HepG2 (cell line): ENCODE results near the gene TMEM222. TPM values are rescaled to one million over a fixed set of nuclear protein-coding genes. Genes with fewer than 3 reads are reported as not detected.

ENCODE experiments used
- FOXO4 ChIP-seq: sonication (generic); formaldehyde crosslinking; conservative IDR thresholded peaks from 2 replicates; pipeline ENCODE4 v1.8.1; 2023; ENCODE audit warnings: missing genetic modification reagents
- PHF20 ChIP-seq: sonication (generic); formaldehyde crosslinking; IDR thresholded peaks from 2 replicates; pipeline ENCODE4 v1.5.0; 2020; ENCODE audit warnings: mild to moderate bottlenecking, missing genetic modification reagents
- RERE ChIP-seq: IDR thresholded peaks from 2 replicates; pipeline ENCODE4 v1.6.1; 2016; ENCODE audit warnings: low read depth, missing genetic modification reagents, missing compliant biosample characterization
- ZEB1 ChIP-seq: IDR thresholded peaks from 2 replicates; pipeline ENCODE4 v1.6.1; 2012; ENCODE audit warnings: mild to moderate bottlenecking, low read depth, inconsistent platforms; ENCODE audit not compliant: insufficient replicate concordance
- ZKSCAN8 ChIP-seq: IDR thresholded peaks from 2 replicates; pipeline ENCODE4 v1.6.1; 2016; ENCODE audit warnings: borderline replicate concordance, missing genetic modification reagents, missing compliant biosample characterization
- ZNF34 ChIP-seq: sonication (generic); formaldehyde crosslinking; IDR thresholded peaks from 2 replicates; pipeline ENCODE4 v1.4.0; 2020; ENCODE audit warnings: mild to moderate bottlenecking, missing genetic modification reagents, borderline replicate concordance
- ZNF557 ChIP-seq: sonication (generic); formaldehyde crosslinking; IDR thresholded peaks from 2 replicates; pipeline ENCODE4 v1.4.0; 2020; ENCODE audit warnings: missing genetic modification reagents
- ZNF564 ChIP-seq: sonication (generic); formaldehyde crosslinking; IDR thresholded peaks from 2 replicates; pipeline ENCODE4 v1.8.1; 2023; ENCODE audit warnings: mild to moderate bottlenecking, missing genetic modification reagents
- ZNF687 ChIP-seq: sonication (generic); formaldehyde crosslinking; IDR thresholded peaks from 2 replicates; pipeline ENCODE4 v1.5.1; 2020; ENCODE audit warnings: mild to moderate bottlenecking, missing genetic modification reagents, moderate library complexity
- ZNF792 ChIP-seq: IDR thresholded peaks from 2 replicates; pipeline ENCODE4 v1.6.1; 2016
- polyA plus RNA-seq, 8 experiments: library from polyadenylated mRNA; depleted of rRNA in 3 of 8; stranded (reverse) in 7 of 8; unstranded in 1 of 8; fragments of >200 nt; fragmentation: Illumina TruSeq in 4 of 8; extraction: Trizol in 4 of 8; gene quantifications; 2 replicates each; pipeline versions ENCODE4 v1.2.1 to v1.2.3, GENCODE V29; 2011 to 2016; ENCODE audit warnings: low read depth in 4 of 8, missing spikeins in 1 of 8, mixed read lengths in 1 of 8; ENCODE audit not compliant: insufficient read depth in 1 of 8
- total RNA-seq, 5 experiments: library from RNA; depleted of rRNA; stranded (reverse); fragments of >200 nt; fragmentation: Illumina TruSeq; extraction: Trizol; gene quantifications; 2 replicates each; pipeline ENCODE4 v1.2.3, GENCODE V29; 2016; ENCODE audit warnings: low read depth in 1 of 5
- TF ChIP-seq, protein P1 (sequence below): sonication (generic); formaldehyde crosslinking; IDR thresholded peaks from 2 replicates; pipeline ENCODE4 v1.5.0; 2020; ENCODE audit warnings: mild to moderate bottlenecking, missing genetic modification reagents

Gene TMEM222
- total and polyA plus RNA-seq, 2 of the 13 experiments (the other 11 are each of a cell fraction or from before 2014, with no cell fraction given): 22.7 to 29.6 TPM

DNA sequence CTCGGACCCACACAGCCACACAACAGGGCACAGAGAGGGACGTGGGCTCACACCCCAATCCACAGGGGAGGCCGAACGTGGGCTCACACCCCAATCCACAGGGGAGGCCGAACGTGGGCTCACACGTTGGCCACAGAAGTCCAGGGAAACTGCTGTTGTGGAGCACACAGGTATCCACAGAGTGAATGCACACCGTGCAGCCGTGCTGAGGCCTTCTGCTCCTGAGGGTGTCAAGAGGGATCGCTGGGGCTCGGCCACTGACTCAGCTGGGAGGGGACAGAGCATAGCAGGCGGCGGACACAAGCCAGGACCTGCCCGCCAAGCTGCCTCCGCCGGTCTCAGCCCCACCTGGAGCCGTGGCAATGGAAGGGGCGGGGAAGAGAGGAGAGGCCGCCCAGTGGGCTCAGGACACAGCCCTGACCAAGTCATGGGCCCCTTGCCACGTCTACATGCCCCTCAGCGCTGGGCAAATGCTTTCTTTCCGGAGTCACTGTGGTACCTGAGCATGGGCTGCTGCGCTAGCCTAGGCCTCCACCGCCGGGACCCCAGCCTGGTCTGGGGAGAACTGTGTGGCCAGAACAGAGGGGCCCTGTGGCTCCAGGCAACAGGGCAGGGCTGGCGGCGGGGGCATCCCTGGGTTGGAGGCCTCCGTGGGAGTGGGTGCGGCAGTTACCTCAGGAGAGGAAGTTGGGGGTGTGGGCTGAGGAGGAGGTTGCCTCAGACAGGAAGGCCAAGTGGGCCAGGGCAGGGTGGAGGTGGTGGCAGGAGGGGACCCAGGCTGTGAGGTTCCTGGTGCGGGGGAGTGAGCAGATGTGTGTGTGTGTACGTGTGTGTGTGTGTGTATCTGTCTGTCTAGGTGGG lies 21.0 kb downstream of the TMEM222 start (continued):
- TF ChIP-seq ZNF687 (peak; percentile 91), ZNF34 (CRISPR knock-in tag) (no peak), ZKSCAN8 (CRISPR knock-in tag) (no peak), RERE (CRISPR knock-in tag) (no peak), ZNF564 (CRISPR knock-in tag) (peak; percentile 75; the same call in 1 of the 2 replicates), FOXO4 (CRISPR knock-in tag) (0 out of 2 replicates have a peak, but pooled peaks have one; percentile 66), ZNF557 (0 out of 2 replicates have a peak, but pooled peaks have one; percentile 55), ZEB1 (no peak), ZNF792 (CRISPR knock-in tag) (no peak), PHF20 (CRISPR knock-in tag) (no peak)
- TF ChIP-seq, protein P1, sequence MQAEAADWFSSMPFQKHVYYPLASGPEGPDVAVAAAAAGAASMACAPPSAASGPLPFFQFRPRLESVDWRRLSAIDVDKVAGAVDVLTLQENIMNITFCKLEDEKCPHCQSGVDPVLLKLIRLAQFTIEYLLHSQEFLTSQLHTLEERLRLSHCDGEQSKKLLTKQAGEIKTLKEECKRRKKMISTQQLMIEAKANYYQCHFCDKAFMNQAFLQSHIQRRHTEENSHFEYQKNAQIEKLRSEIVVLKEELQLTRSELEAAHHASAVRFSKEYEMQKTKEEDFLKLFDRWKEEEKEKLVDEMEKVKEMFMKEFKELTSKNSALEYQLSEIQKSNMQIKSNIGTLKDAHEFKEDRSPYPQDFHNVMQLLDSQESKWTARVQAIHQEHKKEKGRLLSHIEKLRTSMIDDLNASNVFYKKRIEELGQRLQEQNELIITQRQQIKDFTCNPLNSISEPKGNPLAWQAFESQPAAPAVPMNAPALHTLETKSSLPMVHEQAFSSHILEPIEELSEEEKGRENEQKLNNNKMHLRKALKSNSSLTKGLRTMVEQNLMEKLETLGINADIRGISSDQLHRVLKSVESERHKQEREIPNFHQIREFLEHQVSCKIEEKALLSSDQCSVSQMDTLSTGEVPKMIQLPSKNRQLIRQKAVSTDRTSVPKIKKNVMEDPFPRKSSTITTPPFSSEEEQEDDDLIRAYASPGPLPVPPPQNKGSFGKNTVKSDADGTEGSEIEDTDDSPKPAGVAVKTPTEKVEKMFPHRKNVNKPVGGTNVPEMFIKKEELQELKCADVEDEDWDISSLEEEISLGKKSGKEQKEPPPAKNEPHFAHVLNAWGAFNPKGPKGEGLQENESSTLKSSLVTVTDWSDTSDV (CRISPR knock-in tag): no peak
